Measurements from ENCODE around the gene OPN1LW.

The OPN1LW gene

DNA sequence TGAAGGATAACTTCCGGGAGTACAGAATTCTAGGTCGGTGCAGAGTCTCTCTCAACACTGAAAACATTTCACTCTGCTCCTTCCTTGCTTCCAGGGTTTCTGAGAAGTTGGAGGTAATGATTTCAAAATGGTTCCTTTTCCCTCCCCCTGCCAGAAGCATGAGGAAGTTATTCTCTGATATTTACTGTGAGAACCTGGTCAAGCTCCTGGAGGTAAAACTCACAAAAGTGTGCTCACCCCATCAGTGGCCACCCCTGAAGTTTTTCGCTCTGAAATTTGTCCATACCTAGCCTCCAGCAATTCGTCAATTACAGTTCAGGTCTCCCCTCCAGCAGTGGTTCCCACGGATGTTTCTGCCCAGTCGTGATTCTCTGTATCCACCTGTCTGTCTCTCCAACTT lies 30.3 kb upstream of the OPN1LW start:
- in situ Hi-C loops (cut with MboI; ENCODE audit: low pct_unique_long_range_greater_than_20kb, low sequenced_read_pairs, unreplicated experiment) = no loop called here
- no peak for DNase-seq (ENCODE audit: low spot score)
- TF ChIP-seq, protein P1, sequence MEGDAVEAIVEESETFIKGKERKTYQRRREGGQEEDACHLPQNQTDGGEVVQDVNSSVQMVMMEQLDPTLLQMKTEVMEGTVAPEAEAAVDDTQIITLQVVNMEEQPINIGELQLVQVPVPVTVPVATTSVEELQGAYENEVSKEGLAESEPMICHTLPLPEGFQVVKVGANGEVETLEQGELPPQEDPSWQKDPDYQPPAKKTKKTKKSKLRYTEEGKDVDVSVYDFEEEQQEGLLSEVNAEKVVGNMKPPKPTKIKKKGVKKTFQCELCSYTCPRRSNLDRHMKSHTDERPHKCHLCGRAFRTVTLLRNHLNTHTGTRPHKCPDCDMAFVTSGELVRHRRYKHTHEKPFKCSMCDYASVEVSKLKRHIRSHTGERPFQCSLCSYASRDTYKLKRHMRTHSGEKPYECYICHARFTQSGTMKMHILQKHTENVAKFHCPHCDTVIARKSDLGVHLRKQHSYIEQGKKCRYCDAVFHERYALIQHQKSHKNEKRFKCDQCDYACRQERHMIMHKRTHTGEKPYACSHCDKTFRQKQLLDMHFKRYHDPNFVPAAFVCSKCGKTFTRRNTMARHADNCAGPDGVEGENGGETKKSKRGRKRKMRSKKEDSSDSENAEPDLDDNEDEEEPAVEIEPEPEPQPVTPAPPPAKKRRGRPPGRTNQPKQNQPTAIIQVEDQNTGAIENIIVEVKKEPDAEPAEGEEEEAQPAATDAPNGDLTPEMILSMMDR (IDR thresholded peaks at IDR 0.05; ENCODE audit: extremely low read depth, insufficient read depth, missing control alignments) = no peak

DNA sequence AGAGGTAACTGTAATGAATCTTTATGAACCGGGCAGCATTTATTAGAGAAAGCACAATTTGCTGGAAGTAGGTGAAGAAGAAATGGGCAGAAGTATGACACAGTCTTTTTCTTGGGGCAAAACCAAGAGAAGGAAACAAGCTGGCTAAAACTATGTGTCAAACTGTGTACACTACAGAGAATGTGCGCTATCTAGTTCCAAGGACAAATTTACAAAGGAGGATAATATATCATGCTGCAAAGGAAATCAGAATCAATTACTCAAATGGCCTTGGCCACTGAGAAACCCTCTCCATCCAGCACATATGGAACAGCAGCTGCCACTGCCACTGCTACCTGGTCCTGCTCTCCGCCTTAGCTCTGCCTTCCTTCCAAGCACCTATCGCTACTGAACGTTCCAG lies 29.4 kb upstream of the OPN1LW start:
- TF ChIP-seq, protein P1 (IDR thresholded peaks at IDR 0.05; ENCODE audit: extremely low read depth, insufficient read depth, missing control alignments) = no peak
- no peak for DNase-seq (ENCODE audit: low spot score)
- in situ Hi-C loops (cut with MboI; ENCODE audit: low pct_unique_long_range_greater_than_20kb, low sequenced_read_pairs, unreplicated experiment) = no loop called here

DNA sequence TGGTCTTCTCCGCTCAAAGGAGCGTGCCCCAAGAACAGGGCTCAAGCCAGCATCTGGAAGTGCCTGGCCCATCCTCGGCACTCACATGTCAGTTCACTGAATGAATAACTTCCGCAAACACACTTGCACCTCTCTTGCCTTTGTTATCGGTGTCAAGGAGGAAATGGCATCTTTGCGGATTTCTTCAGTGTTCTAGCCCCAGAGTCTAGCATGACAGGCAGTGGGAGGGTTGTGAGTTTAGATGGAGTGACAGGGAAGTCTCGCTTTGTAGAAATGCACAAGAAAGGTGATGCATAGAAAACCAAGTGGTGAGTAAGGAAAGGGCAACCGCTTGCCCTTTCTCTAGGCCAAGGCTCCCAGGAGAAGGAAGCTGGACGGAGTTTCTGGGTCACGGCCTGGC lies 29.0 kb upstream of the OPN1LW start:
- TF ChIP-seq, protein P1 (IDR thresholded peaks at IDR 0.05; ENCODE audit: extremely low read depth, insufficient read depth, missing control alignments) = no peak
- DNase-seq (ENCODE audit: low spot score) = no peak
- in situ Hi-C loops (cut with MboI; ENCODE audit: low pct_unique_long_range_greater_than_20kb, low sequenced_read_pairs, unreplicated experiment) = no loop called here

DNA sequence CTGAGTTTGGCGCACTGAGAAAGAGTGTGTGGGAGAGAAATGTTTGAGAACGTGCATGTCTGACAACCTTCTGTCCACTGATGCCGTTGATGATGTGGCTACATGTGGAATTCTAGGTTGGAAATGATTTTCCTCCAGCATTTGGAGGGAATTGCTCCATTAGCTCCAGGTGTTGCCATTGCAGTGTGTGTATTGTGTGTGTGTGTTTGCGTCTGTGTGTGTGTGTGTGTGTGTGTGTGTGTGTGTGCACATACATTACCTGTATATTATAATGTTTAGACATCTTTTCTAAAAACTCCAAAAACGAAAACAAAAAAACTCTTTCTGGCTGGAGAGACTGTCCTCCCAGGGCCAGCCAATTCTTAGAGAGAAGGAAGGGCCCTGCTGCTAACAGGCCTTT lies 28.3 kb upstream of the OPN1LW start:
- in situ Hi-C loops (cut with MboI; ENCODE audit: low pct_unique_long_range_greater_than_20kb, low sequenced_read_pairs, unreplicated experiment) = no loop called here
- no peak for DNase-seq (ENCODE audit: low spot score)
- TF ChIP-seq, protein P1 (IDR thresholded peaks at IDR 0.05; ENCODE audit: extremely low read depth, insufficient read depth, missing control alignments) = no peak

DNA sequence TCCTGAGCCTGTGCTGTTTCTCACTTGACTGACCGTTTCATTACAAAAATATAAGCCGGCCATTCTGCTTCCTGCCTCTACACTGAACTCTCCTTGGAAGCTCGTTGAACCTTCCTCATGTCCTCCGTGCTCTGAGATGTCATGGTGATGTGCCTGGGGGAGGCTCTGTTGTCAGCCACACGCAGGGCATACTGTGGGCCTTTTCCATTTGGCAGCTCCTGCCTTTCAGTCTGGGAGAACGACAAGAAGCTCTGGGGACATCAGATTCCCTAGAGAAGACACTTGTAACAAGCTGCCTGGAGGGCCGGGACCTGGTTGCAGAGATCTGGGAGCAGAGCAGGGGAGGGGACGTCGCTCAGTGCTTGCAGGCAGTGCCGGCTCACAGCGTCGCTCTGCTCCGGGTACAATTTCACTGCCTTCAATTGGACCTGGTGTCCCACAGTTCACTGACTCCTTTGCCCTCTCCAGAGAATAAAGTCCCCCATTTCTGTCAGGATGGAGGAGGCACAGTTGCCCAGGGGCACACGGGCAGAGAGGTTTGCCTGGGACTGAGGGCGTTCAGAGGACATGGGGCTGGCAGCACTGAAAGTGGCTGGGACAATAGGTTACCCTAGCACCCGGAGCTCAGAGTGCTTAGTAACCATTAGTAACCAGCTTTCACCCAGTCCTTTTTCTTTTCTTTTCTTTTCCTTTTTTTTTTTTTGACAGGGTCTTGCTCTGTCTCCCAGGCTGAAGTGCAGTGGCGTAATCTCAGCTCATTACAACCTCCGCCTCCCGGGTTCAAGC lies 27.4 kb upstream of the OPN1LW start:
- in situ Hi-C loops (cut with MboI; ENCODE audit: low pct_unique_long_range_greater_than_20kb, low sequenced_read_pairs, unreplicated experiment) = no loop called here
- TF ChIP-seq, protein P1 (IDR thresholded peaks at IDR 0.05; ENCODE audit: extremely low read depth, insufficient read depth, missing control alignments) = no peak
- no peak for DNase-seq (ENCODE audit: low spot score)

DNA sequence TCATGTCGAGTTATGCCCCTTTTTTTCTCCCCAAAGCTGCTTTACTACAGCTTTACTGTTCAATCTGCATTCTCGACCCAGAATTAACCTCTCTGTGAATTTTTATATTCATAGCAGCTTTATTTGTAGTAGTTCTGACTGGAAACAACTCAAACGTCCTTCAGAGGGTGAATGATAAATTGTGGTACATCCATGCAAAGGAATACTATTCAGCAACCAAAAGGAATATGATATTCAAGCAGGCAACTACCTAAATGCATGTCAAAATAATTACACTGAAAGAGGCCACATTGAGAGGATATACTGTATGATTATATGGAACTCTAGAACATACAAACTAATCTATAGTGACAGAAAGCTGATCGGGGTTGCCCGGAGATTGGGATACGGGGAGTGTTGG lies 26.5 kb upstream of the OPN1LW start:
- TF ChIP-seq, protein P1 (IDR thresholded peaks at IDR 0.05; ENCODE audit: extremely low read depth, insufficient read depth, missing control alignments) = no peak

More for the DNA sequence above, 26.5 kb upstream of the OPN1LW start:
- DNase-seq (ENCODE audit: low spot score) = no peak
- in situ Hi-C loops (cut with MboI; ENCODE audit: low pct_unique_long_range_greater_than_20kb, low sequenced_read_pairs, unreplicated experiment) = no loop called here
